Caki2 (cell line): Measurements from ENCODE around the gene TUBGCP5. TPM values are rescaled to one million over a fixed set of nuclear protein-coding genes. Genes with fewer than 3 reads are reported as not detected.
"Not testable (repeated sequence)": the region's sequence is repeated elsewhere in the genome, so short reads cannot be mapped to it uniquely, and the experiment has no call there.

Experiments used
- DNase-seq: peaks from one replicate; pipeline ENCODE4 v3.0.0-alpha.2; 2015; ENCODE audit warnings: low read depth
- in situ Hi-C: cut with HindIII; loops from 2 replicates; pipeline ENCODE4 v1.10.0; 2016; ENCODE audit warnings: low sequenced_read_pairs, low pct_unique_long_range_greater_than_20kb, mixed read lengths
- total RNA-seq: library from RNA; depleted of rRNA; stranded (reverse); fragments of >200 nt; shearing (Covaris generic); gene quantifications from 2 replicates; pipeline ENCODE4 v1.2.3, GENCODE V29; 2014; ENCODE audit warnings: low replicate concordance

The TUBGCP5 gene
- total RNA-seq, 1 experiment from 2014 or later: 9.3 TPM

- in situ Hi-C loops, DNase-seq: not testable (repeated sequence)
Observed at GRCh38 chr15:23048572-23049282, 9.4 kb upstream of the TUBGCP5 start.

- in situ Hi-C loops, DNase-seq: not testable (repeated sequence)
Observed at GRCh38 chr15:23043987-23044386, 4.6 kb upstream of the TUBGCP5 start.

- DNase-seq, in situ Hi-C loops: not testable (repeated sequence)
Observed at GRCh38 chr15:23043535-23043934, 4.2 kb upstream of the TUBGCP5 start.

- in situ Hi-C loops: not testable (repeated sequence)
Observed at GRCh38 chr15:23041736-23042135, 2.4 kb upstream of the TUBGCP5 start.

GRCh38 chr15:23039917-23040281, 530 bp upstream of the TUBGCP5 start:
- in situ Hi-C loops: no loop called here
- no peak for DNase-seq

More at GRCh38 chr15:23041736-23042135, 2.4 kb upstream of the TUBGCP5 start:
- DNase-seq: not testable (repeated sequence)

- DNase-seq: peak; percentile 19
- in situ Hi-C loops: no loop called here
Observed at GRCh38 chr15:23038726-23039142, 635 bp downstream of the TUBGCP5 start.

GRCh38 chr15:23035964-23036566, 3.3 kb downstream of the TUBGCP5 start:
- in situ Hi-C loops: no loop called here
- peak; percentile 42 for DNase-seq

- in situ Hi-C loops: no loop called here
- DNase-seq: no peak
Observed at GRCh38 chr15:23033979-23034378, 5.4 kb downstream of the TUBGCP5 start.

GRCh38 chr15:23026218-23026617, 13.2 kb downstream of the TUBGCP5 start:
- no peak for DNase-seq
- in situ Hi-C loops: no loop called here

GRCh38 chr15:23022156-23022555, 17.2 kb downstream of the TUBGCP5 start:
- in situ Hi-C loops: no loop called here
- DNase-seq: no peak

GRCh38 chr15:23014394-23015000, 24.9 kb downstream of the TUBGCP5 start:
- in situ Hi-C loops: no loop called here
- no peak for DNase-seq

GRCh38 chr15:23013681-23014080, 25.7 kb downstream of the TUBGCP5 start:
- in situ Hi-C loops: no loop called here
- no peak for DNase-seq

- in situ Hi-C loops, DNase-seq: not testable (repeated sequence)
Observed at GRCh38 chr15:23012616-23013015, 26.8 kb downstream of the TUBGCP5 start.

GRCh38 chr15:23003736-23004135, 35.6 kb downstream of the TUBGCP5 start:
- in situ Hi-C loops: no loop called here
- DNase-seq: no peak

- DNase-seq: no peak
- in situ Hi-C loops: no loop called here
Observed at GRCh38 chr15:23002920-23003319, 36.4 kb downstream of the TUBGCP5 start.

- in situ Hi-C loops: no loop called here
Observed at GRCh38 chr15:22995795-22996194, 43.6 kb downstream of the TUBGCP5 start.

GRCh38 chr15:22992024-22992326, 47.4 kb downstream of the TUBGCP5 start:
- DNase-seq: no peak
- in situ Hi-C loops: no loop called here

More at GRCh38 chr15:22995795-22996194, 43.6 kb downstream of the TUBGCP5 start:
- DNase-seq: peak; percentile 14

GRCh38 chr15:22989576-22990477, 49.5 kb downstream of the TUBGCP5 start:
- in situ Hi-C loops: no loop called here
- DNase-seq: peak; percentile 11

GRCh38 chr15:22988811-22989210, 50.6 kb downstream of the TUBGCP5 start:
- in situ Hi-C loops: no loop called here

More at GRCh38 chr15:22988811-22989210, 50.6 kb downstream of the TUBGCP5 start:
- DNase-seq: no peak
